GDM1 (cell line): ENCODE results near the gene LRP2BP.
"Not testable (repeated sequence)": the region's sequence is repeated elsewhere in the genome, so short reads cannot be mapped to it uniquely, and the experiment has no call there.

Experiments
- DNase-seq: peaks from one replicate; lab custom pipeline; 2025; lab: John Stamatoyannopoulos, UW

The LRP2BP gene

DNA sequence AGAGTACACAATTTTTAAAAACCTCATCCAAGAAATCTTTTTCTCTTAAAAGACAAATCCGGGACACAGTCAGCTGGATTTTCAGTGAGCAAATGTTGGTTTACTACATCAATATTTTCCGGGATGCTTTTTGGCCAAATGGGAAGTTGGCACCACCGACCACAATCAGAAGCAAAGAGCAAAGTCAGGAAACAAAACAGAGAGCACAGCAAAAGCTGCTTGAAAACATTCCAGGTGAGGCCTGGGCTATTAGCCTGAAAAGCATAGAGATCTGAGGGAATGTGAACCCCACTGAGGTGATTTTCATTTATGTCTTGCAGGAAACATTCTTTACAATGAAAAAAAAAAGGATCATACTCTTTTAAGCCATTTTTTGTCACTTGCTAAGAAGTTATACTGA lies 33.9 kb downstream of the LRP2BP start:
- DNase-seq = no peak

DNA sequence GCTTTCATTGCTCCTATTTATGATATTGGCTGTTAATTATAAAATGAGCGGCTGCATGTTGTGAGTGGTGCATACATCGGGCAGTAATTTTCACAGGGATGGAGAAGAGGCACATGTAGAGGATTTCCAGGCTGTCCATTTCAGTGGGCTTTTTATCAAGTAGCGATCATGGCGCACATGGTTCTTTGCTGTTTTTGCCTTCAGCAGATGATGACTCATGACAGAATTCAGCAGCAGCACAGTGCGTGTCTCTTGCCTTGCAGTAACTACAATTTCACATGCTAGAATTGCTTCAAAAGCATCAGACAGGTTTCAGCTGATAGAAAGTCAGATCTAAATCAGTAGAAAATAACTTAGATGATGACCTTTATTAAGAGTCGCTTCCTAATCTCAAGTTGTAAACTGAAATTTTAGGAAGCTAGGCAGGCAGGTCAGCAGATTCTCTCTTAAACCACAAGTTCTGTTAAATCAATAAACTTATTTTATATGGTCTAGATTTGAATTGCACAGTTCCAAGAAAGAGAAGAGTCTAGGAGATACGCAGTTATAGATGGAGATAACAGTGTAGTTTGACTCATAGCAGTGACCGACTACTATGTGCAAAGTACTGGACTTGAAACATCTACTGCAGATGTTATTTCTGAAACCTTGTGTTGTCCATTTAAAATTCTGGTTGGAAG lies 35.8 kb downstream of the LRP2BP start:
- DNase-seq = no peak

DNA sequence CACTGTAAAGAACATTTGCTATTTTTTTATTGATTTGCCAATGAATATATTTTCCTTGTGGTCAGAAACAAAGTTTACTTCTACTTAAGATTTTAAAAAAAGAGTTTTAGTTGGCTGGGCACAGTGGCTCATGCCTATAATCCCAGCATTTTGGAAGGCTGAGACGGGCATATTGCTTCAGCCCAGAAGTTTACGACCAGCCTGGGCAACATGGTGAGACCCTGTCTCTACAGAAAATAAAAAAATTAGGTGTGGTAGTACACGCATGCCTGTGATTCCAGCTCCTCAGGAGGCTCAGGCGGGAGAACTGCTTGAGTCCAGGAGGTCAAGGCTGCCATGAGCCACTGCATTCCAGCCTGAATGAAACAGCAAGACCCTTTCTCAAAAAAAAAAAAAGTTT lies 36.8 kb downstream of the LRP2BP start:
- no peak for DNase-seq

DNA sequence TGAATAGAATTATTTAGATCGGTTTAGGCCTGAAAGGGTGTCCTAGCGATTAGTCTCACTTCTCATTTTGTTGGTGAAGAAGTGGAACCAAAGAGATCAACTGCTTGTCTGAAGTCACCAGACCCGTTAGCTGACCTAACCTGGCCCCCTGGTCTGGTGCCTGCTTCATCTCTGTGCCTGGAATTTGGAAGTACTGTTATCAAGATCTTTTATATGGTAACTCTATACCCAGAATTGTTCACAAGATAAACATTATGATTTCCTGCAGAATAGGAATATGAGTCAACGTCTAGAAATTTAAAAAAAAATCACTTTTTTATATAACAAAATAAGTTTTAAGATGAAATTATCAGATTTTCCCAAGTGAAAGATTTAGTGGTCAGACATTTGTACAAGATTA lies 37.2 kb downstream of the LRP2BP start:
- DNase-seq = no peak

DNA sequence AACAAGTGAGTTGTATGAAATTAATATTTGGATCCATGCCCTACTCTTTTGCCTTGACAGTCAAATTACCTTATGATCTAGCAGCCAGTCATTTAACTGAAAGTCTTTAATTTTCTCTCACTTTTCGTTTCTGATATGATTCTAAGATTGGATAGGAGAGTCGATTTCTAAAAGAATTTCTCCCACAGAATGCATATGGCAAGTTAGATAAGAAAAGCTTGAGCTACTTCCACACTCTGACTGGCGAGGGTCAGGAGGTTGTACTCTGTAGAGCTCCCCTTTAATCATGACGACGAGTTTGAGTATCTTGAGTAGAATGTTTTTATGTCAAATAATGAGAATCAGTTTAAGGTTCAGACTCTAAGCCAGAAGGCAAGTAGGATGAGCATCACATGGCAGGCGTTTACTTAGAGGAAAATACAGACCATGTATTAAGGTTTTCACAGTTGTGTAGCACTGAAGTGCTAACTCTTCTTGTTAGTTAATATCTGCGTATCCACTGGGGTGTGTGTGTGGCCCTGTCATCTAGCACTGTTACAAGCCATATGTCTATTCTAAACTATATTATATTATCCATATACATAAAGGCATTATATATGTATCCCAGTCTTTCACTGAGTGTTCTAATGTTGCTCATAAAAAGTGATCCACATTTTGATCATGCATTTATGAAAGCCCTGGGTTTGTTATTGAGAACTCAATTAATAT lies 37.8 kb downstream of the LRP2BP start:
- DNase-seq = no peak

DNA sequence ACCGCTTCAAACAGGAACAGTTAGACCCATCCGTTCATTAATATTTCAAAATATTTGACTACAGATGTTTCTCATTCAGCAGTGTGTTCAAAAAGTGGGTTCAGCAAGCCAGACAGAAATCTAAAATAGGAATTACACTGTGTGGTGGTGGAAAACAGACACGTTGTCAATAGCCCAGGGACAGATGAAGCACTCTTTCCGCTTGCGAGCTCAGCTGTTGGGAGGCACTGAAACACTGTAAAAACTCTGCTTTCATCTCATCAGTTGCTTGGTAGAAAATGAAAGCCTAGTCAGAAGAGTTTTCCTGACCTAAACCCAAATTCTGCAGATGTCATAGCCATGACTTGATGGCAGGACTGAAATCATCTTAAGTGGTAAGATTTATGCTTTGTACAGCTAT lies 38.5 kb downstream of the LRP2BP start:
- no peak for DNase-seq

DNA sequence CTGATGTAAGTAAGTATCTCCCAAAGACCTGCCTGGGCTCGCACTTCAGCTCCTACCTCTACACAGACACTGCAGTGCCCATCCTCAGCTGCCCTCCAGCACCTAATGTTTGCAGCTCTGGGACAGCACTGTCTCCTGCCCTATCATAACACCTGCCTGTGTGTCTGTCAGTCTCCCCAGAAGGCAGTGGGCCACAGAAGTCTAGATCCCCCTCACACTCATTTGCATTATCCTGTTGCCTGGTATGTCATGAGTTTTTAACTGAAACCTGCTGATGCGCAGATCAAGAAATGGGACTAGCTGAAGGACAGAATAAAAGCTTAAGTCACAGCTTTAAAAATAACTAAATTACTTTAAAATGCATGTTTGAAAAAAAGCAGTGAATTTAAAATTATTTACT lies 43.0 kb downstream of the LRP2BP start:
- no peak for DNase-seq

DNA sequence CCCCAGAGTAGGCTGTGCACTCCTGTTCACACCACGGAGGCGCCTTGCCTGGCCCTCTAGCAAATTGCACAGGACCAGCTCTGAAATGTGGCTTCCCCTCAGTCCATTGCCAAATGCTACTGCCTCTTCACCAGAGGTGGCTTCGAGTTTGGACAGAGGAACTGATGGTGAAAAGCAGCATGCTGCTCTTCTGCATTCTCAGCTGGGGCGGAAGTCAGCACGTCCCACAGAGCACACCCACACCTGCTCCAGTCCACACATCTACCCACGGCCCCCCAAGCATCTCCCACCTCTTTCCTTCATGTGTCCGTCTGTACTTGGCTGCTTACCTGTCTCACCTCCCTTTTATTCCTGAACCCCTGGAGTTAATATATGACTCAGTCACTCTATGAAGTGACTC lies 43.5 kb downstream of the LRP2BP start:
- DNase-seq = no peak

DNA sequence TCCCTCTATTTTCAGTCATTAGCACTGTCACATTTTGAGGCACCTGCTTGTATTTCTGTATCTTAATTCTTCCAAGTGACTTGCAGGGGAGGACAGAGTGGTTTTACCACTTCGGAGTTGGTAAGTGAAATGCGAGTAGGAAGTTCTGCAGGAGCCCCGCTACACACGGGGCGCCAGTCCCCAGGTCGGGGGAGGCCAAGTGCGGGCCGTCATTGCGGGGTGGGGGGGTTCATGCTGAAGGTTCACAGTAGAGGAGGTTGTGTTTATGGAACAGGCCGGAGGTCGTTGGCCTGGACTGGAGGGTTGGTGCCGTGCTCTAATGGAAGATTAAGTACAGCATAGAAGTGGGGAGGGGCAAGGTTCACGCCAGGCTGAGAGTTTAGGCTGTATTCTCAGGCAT lies 44.0 kb downstream of the LRP2BP start:
- DNase-seq = no peak

DNA sequence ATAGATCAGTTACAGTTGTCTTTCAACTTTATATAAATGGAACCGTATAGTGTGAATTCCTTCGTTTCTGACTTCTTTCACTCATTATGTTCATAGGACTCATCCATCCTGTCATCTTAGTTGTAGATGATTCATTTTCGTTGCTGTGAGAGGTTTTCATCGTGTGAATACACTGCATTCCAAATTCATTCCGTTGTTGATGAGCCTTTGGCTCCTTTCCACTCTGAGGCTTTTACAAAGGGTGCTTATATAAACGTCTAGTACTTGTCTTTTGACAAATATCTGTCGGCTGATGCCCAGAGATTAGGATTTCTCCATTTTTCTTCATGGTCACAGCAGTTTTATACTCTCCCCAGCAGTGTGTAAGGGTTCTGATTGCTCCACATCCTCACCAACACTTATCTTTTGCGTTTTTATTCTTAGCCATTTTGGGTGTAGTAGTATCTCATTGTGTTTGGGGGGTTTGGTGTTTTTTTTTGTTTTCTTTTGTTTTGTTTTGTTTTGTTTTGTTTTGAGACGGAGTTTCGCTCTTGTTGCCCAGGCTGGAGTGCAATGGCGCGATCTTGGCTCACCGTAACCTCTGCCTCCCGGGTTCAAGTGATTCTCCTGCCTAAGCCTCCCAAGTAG lies 48.6 kb downstream of the LRP2BP start:
- DNase-seq = no peak

DNA sequence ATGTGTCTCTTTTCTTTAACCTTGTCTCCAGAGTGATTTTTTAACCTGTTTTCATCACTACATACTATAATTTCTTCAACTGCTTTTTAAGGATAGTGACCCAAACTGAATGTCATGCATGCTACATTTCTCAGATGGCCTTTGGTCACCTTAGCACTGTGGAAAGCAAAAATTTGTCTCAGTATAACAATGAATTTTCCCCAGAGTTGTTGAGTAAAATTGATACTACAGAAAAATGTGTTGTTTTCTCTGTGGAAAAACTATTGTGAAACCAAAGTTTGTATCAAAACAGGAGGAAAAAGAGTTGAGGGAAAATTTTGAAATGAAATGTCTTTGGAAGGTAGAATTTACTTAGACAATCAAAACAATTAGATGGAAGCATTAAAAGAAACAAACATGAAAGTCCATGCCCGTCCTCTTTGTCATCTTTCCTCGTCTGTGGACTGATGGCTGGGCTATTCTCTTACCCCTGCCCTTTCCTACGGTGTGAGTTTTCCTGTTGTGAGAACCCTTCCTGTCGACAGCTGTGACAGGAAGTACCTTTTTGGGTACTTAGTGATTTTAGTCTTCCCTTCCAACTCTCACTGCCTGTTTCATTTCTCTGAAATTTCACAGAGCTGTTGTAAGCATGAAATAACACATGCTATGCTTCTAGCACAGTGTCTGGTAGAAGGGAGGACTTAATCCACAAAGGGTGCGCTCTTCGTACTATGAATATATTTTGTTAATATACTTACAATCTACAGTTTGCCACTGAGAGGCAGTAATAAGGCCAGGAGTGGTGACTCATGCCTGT lies 50.8 kb downstream of the LRP2BP start:
- no peak for DNase-seq

DNA sequence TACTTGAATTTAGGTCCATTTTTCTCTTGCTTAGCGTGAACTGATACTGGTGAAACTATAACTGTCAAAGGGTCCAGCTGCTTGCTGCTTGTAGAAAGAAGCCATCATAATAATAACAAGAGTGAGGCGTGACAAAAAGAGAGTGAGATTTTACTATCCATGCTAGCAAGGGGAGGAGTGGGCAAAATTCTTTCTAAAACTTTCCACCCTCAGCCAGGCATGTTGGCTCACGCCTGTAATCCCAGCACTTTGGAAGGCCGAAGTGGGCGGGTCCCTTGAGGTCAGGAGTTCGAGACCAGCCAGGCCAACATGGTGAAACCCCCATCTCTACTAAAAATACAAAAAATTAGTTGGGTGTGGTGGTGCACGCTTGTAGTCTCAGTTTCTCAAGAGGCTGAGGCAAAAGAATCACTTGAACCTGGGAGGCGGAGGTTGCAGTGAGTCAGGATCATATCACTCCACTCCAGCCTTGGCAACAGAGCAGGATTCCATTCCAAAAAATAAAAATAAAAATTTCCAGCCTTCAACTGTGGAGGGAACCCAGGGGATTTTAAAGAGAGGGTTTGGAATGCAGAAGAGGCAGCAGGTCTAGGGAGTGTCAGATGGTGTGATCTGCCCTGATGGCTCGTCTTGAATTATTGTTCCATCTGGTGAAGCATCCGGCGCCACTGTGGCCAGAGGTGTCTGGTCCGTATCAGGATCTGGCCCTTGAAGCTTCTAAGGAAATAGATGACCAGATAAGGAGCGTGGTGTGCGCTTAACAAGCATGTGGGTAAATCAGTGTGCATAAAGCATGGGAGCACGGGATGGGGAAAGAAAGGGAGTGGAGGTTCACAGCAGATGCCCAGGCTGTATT lies 51.8 kb downstream of the LRP2BP start:
- no peak for DNase-seq

DNA sequence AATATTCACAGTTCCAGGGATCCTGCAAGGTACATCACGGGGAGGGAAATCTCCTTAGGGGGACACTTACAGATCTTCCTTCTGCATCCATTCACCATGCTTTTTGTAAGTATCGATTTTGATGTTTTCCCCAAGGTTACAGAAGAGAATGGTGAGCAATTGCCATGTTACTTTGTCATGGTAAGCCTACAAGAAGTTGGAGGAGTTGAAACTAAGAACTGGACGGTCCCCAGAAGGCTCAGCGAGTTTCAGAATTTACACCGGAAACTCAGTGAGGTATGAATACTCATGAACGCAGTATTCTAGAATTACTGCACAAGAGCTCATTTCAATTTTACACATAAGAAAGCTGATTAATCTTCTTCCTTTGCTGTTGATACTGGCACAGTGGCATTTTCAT lies 53.9 kb downstream of the LRP2BP start:
- DNase-seq = no peak

DNA sequence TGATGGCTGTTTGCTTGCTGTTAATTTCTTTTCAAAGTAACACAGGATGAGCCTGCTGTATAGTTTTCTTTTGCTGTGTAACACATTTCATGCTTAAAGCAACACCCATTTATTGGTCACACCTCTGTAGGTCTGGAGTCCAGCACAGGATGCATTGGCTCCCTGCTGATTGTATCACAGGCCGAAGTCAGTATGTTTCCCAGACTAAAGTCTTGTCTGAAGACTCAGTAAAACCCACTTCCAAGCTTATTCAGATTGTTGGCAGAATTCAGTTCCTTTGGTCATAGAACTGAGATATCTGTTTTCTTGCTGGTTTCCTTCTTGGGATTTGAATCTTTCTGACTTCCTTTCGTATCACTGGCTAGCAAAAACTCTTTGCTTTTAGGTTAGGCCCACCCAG lies 54.3 kb downstream of the LRP2BP start:
- no peak for DNase-seq

DNA sequence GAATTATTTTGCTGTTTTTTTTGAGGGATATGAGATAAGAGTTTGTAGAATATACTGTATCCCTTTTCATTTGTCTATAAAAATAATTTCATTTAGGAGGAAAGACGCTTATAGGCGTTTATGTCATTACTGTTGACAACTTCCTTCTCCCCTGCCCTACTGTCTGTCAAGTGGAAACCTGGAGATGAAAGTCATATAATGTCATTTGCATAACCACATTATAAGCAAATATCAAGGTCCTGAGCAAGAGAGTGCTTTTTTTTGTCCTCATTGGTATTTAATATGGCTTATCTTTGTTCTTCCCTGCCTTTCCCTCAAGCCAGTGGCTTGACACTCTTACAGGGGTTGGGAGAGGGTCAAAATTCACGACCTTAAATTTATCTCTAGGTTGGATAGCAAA lies 55.8 kb downstream of the LRP2BP start:
- no peak for DNase-seq

DNA sequence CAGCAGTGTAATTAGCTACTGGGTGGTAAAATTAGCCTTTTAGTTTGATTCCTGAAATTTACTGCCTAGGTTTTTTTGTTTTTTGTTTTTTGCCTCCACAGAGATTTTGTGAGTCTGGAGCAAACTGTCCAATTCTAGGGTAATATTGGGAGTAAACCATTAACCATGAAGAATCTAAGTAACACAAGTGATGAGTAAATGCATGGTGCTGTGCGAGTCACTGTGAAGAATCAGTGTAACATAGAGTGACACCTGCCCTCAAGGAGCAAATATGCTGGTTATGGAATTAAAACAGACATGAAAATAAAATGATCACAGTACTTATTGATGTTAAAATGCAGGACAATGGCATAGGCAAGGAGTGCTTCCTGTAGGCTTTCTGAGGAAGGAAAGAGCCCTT lies 60.1 kb downstream of the LRP2BP start:
- DNase-seq = no peak

DNA sequence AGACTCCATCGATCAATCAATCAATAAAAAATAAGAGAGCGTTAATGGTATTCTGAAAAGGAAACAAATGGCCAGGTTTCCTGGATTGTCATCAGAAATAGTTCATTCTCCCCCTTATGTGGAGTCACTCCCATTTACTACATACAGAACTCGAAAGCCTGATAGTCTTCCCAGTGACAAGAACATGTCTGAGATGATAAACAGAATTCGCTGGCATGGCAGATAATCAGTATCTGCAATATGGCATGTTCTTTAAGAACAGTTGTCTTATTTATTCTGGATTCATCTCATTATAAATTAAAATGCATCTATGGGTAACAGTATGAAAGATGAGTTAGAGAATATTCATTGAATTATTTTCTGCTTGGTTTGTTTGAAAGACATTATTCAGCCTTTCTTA lies 61.4 kb downstream of the LRP2BP start:
- DNase-seq = no peak

DNA sequence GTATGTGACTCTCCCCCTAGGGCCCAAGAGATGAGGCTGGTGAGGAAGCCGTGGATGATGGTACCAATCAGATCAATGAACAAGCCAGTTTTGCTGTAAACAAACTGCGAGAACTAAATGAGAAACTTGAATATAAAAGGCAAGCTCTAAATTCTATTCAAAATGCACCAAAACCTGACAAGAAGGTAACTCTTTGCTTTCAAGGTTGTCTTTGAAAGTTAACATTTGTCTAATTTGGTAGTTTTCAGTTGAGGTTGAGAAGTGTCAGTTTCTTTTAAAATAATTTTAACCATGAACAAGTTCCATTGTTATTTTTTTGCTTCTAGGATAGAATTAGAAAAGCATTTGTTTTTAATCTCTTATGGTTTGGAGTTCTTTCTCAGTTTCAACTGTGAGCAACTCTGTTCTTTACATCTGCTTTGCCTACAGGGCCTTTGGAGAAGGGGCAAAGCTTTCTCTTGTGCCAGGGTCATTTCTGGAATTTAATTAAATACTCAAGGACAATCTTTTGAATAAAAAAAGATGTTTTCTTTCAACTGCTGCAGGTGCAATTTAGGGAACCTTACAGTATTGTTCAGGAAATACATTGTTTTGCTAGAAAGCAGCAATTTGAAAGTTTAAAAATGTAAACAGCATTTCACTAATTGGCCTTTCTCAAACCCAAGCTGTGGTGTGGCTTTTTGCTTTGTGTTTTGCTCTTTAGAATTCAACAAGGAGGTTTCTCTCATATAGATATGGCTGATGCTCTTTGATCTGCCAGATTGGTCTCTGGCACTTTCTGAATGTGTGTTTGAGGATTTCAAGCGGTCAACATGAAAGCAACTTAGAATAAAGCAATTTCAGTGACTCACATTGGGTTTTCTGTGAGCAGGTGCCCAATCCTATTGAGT lies 62.9 kb downstream of the LRP2BP start:
- no peak for DNase-seq

DNA sequence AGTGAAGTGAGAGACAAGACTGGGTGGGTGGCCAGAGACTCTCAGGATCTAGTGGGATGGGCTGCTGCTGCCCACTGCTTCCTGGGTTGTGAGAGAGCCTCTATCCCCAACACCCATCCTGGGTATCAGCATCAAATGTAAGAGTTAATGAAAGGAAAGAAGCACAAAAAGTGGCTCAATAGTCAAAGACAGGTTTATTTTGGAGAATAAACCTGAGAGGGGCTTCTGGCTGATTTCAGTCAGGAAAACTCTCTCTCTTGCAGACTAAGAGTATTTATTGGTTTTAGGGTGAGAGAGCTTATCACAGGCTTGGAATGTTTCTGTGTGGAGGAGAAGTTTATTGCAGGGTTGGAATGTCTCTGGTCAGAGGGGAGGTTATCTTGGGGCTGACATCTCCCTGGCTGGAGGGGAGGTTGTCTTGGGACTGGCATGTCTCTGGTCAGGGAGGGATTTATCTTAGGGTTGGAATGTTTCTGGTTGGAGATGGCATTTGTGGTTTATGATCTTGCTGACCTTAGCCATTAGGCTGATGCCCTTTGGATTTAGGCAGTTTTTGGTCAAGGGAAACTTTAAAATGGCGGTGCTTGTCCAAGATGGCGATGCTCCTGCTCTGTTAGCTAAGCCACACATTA lies 65.7 kb downstream of the LRP2BP start:
- not testable (repeated sequence) for DNase-seq

DNA sequence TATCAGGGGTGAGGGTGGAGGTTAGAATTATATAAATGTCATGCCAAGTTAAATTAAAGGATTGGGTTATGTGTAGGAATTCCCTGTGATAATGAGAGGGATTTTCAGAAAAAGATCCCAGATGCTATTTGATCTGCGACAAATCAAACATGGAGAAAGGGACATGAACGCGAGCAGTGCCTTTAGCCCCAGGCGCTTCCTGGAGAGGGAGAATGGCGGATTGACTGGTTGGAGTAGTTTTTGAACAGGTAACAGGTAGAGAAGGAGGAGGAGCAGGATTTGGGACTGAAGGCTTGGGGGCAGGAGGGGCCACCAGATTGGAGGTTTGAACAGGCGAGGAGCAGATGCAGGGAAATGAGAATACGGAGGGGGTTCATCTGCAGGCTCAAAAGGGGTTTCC lies 67.1 kb downstream of the LRP2BP start:
- DNase-seq = no peak
